GM21786 (cell line): ENCODE results near the gene MRGPRX3.
"Not testable (repeated sequence)": the region's sequence is repeated elsewhere in the genome, so short reads cannot be mapped to it uniquely, and the experiment has no call there.

Source experiments
- ATAC-seq: cut with Tn5 transposase; IDR thresholded peaks from one replicate; pipeline ENCODE4 v1.9.1; 2021; ENCODE audit not compliant: unreplicated experiment

Gene MRGPRX3

DNA sequence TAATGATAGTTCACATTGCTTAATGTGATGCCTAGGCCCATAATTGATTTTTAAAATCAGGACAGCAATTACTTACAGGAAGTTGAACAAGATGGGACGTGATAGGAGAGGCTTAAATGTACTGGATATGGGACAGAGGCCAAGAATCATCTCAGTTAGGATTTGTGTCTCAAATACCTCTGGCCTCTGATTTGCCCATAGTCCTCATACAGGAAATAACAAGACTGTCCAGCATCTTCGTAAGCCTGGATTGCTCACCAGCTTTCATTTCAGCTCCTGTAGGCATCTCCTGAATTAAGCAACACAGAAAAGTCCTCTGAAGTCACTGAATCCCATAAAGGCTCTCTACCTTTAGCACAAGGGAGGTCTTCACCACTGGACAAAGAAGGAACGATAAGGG is at the start of gene MRGPRX3:
Gene MRGPRX3, plus strand, starts transcription at position 231 of the 400 bp plus-strand sequence. CDS start 4,632 bp downstream, outside the sequence.
- ATAC-seq: no peak

DNA sequence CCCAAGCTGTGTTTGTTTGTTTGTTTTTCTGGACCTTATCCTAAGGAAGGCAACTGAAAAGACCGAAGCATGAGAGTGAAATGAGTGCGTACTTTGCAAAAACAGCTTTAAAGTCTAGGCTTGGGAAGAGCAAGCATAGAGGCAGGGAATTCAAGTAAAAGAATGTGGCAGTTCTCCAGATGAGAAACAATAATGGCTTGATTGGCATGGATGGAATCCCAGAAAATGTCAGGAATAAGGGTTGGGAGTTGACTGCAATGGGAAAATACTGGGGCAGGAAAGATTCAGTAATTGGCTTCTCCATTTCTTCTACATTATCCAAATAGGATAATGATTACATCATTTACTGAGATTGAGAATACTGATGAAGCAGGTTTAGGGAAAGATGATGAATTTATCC is 44.0 kb upstream of the MRGPRX3 start:
- no peak for ATAC-seq

DNA sequence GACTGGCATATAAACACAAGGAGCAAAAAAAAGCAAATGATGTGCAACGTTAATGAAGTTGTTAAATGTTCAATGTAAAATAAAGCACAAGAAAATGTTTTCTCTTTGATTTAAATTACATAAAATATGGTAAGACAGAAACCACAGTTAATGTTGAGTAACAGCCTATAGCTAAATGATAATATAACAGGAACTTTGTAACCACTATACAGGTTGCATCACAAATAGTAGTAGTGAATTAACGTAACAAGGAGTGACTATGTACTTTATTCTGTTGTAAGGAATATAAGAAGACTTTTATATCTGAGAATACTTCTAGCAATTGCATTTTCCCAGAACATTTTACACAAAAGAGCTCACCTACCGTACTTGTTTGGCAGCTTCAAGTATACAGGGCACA is 43.4 kb upstream of the MRGPRX3 start:
- ATAC-seq: no peak

DNA sequence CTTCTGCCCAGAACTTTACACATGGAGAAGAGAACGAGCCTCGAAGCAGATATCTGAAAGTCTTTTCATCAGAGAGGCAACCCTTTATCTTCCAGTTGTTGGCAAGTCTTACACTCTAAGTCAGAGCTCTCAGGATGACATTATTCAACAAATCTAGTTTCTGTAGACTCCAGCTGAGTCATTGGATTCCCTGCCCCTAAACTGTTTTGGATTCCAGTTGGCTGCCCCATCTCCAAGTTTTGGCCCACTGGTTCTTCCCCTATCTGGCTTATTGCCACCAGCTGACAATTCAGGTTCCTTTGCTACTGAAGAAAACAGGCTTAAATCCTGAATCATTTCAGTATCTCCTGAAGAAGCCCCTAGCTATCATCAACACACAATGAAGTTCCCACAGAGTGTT is 40.6 kb upstream of the MRGPRX3 start:
- ATAC-seq: no peak

DNA sequence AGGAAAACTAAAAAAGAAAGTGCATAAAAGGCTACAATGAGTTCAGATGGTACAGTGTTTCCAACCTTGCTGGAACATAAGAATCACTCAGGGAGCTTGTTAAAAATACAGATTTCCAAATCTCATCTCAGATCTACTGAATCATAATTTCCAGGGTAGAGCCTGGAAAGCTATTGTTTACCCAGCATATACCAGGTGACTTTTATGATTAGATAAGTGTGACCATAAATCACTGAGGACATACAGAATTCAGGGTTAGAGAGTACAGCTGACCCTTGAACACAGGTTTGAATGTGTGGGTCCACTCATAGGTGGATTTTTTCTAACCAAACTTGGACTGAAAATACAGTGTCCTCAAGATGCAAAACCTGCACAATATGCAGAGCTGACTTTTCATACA is 38.4 kb upstream of the MRGPRX3 start:
- ATAC-seq: no peak

DNA sequence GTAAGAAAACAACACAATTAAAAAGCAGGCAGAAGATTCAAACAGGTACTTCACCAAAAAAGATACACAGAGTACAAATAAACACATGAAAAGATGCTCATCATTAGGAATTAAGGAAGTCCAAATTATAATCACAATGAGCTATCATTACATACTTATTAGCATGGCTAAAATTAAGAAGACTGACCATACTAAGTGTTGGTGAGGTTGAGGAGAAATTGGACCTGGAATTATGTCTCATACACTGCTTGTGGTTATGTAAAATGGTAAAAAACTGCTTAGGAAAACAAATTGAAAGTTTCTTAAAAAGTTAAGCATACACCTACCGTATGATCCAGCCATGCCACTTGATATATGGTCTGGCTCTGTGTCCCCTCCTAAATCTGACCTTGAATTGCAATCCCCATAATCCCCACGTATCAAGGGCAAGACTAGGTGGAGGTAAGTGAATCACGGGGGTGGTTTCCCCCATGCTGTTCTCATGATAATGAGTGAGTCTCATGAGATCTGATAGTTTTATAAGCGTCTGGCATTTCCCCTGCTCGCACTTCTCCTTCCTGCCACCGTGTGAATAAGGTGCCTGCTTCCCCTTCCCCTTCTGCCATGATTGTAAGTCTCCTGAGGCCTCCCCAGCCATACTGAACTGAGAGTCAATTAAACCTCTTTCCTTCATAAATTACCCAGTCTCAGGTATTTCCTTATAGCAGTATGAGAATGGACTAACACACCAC is 31.3 kb upstream of the MRGPRX3 start:
- no peak for ATAC-seq

DNA sequence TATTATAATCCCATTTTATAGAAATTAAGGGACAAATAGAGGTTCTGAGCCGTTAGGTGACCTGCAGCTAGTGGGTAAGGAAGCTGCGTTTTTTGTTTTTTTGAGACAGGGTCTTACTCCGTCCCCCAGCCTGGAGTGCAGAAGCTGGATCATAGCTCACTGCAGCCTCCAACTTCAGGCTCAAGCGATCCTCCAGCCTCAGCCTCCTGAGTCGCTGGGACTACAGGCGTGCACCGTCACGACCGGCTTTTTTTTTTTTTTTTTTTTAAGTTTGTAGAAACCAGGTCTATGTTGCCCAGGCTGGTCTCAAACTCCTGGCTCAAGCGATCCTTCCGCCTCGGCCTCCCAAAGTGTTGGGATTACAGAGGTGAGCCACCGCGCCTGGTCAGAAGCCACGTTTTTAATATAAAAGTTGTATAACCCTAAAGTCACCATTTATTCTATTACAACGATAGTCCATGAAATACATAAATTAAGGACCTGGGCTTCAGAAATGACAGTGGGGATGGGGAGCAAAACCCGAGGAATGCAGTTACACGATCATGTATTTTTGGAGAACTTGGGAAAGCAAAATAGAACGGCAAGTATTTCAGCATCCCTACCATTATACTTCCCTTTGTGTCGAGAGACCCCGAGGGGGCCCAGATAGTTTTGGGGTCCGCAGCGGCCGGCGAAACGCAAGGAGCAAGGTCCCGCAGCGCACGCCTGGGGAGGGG is 27.1 kb upstream of the MRGPRX3 start:
- no peak for ATAC-seq

DNA sequence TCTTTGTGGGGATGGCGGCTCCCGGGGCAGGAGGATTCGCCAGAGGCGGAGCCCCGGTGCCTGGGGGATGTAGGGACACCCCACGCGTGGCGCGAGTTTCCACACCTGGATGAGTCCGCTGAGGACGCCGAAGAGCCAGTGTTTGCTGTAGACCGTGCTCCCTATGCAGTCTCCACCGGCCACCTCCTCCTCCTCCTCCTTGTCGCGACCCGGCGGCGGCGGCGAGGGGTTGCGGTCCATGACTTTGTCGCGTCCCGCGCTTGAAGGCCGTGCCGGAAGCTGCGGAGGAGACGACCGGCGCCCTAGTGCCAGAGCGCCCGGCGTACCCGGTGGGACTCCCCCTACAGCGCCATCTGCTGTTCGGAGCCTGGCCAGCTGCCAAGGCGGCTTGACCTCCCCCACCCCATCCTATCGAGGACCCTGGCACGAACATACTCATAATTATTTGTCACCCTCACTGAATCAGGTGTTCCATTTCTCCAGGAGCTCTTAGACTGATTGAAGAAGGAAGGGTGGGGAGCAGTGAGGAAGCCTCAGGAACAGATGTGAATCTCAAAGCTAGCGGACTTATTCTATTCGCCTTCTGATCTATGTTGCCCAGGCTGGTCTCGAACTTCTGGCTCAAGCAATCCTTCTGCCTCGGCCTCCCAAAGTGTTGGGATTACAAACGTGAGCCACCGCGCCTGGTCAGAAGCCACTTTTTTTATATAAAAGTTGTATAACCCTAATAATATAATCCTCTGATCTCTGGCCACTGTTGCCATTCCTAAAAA is 26.4 kb upstream of the MRGPRX3 start, which contains the start of gene SAAL1:
Gene SAAL1, minus strand, starts transcription at position 281 of the 773 bp plus-strand sequence. Its CDS starts 41 bp downstream, at position 240.
- ATAC-seq: peak; percentile 97

DNA sequence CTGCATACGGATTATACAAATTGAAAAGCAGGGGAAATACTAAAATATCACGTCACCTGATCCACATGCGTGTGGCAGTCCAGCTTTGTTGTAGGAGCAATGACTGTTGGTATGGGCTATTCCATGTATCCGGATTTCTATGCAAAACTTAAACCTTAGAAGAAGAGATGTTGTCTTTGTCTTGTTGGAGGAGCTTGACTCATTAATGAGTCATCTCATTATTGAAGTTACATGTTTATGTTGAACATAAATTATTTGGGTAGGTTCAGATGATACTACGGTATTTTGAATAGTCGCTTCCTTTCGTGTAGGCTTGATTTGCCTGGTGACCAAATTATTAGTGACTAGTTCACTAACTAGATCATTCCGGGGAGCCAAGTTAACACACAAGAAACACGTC is 25.7 kb upstream of the MRGPRX3 start:
- no peak for ATAC-seq

DNA sequence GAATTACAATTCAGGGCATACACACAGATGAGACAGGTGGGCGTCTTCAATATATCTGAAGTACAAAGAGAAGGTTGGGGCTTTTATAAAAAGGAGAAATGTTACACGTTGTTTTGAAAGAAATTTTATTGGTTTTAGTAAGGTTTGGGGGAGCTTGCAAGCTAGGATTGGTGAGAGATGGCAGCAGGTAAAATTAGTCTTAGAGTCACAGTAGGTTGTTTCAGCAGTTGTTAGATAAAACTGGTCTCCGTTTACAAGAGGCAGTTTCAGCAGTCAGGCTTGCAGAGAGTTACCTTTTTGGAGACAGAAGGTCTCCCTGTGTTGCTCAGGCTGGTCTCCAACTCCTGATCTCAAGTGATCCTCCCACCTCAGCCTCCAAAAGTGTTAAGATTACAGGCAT is 24.1 kb upstream of the MRGPRX3 start:
- ATAC-seq: no peak

DNA sequence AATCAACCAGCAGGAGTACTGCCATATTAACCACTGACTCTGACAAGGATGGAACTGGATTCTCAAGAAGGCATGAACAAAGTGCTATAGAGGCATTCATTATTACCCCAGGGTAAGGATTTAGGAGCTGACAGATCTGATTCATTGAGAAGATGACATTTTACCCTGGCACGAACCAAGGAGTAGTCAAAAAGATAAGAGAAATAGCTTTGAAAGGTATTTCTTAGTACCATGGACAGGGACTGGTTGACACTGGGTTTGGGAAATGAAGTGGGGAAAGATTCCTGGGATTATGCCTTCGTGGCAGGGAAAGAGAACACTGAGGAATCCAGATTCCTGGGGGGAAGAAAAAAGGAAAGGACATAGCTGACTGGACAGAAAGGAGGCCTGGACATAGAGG is 21.4 kb upstream of the MRGPRX3 start:
- no peak for ATAC-seq

DNA sequence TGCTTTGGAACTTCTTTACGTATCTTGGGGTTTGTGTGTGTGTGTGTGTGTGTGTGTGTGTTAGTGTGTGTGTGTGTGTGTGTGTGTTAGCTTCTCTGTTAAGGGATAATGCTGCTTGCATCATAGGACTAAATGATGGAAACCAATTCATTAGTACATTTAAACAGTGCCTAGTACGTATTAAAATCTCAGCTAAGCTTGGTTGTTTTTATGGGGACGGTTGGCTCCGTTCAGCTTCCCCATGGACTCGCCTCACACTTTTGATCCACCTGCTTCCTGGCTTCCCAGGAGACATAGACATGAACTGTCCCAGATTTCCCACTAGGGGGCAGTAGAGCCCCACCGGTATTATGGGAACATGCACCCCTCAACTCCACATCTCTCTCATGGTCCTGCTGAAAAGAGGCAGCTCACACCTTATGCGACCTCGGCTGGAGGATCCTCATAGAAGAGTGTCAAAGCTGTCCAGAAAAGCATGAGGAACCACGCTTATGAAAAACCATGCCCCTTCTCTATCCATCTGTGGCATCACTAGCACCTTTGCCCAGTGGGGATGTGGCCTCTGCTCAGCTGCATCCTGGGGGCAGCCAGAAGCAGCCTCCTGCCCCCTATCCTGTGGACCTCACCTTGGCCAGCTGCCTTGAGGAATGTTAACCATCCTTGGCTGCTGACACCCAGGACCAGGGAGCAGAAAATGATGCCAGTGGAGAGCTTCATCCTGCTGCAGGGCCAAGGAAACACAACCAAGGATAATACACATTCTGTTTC is 16.8 kb upstream of the MRGPRX3 start:
- peak; percentile 79 for ATAC-seq

DNA sequence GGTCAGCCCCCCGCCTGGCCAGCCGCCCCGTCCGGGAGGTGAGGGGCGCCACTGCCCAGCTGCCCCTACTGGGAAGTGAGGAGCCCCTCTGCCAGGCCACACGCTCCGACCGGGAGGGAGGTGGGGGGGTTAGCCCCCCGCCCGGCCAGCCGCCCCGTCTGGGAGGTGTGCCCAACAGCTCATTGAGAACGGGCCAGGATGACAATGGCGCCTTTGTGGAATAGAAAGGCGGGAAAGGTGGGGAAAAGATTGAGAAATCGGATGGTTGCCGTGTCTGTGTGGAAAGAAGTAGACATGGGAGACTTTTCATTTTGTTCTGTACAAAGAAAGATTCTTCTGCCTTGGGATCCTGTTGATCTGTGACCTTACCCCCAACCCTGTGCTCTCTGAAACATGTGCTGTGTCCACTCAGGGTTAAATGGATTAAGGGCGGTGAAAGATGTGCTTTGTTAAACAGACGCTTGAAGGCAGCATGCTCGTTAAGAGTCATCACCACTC is 11.0 kb upstream of the MRGPRX3 start:
- not testable (repeated sequence) for ATAC-seq

DNA sequence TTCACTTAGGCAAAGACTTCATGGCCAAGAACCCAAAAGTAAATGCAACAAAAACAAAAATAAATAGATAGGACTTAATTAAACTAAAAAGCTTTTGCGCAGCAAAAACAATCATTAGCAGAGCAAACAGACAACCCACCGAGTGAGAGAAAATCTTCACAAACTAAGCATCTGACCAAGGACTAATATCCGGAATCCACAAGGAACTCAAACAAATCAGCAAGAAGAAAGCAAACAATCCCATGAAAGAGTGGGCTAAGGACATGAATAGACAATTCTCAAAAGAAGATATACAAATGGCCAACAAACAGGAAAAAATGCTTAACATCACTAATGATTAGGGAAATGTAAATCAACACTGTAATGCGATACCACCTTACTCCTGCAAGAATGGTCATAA is 1.3 kb upstream of the MRGPRX3 start:
- not testable (repeated sequence) for ATAC-seq

DNA sequence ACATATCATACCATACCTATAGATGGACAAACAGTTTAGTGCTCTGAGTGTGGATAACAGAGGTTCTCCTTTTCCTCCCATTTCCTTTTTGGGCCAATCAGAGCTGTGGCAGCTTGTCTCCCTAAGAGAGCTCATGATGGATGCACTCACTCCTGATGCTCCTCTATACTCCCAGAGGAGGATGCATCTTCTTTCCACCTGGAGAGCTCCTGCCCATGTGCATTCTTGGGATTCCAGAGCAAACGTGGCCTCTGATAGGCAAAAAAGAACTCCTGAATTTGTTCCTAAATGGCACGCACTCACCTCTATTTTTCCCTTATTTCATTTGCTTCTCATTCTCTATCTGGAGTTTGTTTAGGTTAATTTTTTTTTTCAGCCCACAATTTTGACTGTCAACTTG is 2.9 kb downstream of the MRGPRX3 start:
- no peak for ATAC-seq

DNA sequence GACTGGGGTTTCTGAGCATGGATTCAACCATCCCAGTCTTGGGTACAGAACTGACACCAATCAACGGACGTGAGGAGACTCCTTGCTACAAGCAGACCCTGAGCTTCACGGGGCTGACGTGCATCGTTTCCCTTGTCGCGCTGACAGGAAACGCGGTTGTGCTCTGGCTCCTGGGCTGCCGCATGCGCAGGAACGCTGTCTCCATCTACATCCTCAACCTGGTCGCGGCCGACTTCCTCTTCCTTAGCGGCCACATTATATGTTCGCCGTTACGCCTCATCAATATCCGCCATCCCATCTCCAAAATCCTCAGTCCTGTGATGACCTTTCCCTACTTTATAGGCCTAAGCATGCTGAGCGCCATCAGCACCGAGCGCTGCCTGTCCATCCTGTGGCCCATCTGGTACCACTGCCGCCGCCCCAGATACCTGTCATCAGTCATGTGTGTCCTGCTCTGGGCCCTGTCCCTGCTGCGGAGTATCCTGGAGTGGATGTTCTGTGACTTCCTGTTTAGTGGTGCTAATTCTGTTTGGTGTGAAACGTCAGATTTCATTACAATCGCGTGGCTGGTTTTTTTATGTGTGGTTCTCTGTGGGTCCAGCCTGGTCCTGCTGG is 4.9 kb downstream of the MRGPRX3 start:
- ATAC-seq: no peak

DNA sequence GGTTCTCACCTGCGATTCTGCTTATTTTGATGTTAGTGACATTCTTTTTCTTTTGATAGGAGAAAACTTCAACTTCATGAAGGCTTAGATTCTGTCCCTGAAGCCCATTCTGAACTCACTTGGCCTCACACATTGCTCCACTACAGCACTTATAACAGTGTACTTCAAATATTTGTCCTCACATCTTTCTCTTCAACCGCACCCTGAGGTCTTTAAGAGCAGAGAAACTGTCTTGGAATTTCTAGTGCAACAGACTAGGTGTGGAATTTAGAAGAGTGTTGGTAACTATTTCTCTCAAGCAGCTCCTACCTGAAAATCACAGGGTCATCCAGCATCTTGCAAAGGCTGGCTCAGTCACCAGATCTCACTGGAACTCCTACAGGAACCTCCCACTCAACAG is 7.8 kb downstream of the MRGPRX3 start:
- no peak for ATAC-seq

DNA sequence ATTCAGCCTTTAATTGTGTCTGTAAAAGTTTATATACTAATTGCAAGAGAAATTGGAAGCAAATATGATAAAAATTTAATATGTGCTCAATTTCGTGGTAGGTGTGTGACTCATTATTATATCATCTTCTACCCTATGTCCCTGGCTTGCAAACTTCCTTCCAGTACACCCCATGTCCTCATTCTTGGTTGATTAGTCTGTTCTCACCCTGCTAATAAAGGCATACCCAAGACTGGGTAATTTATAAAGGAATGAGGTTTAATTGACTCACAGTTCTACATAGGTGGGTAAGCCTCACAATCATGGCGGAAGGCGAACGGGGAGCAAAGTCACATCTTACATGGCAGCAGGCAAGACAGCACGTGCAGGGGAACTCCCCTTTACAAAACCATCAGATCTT is 11.9 kb downstream of the MRGPRX3 start:
- ATAC-seq: no peak

DNA sequence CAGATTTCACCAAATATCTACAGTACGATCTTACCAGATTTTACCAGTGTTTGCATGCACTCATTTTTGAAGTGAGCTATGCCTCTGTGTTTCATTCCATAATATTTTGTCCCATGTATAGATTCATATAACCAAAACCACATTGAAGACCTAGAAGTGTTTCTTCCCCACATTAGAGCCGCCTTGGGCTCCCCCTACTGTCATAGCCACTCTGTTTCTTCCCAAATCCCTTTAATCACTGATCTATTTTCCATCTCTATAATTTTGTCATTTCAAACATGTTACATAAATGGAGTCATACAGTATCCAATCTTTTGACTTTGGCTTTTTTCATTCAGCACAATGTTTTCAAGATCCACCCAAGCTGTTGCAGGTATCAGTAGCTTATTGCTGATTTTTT is 12.7 kb downstream of the MRGPRX3 start:
- ATAC-seq: no peak

DNA sequence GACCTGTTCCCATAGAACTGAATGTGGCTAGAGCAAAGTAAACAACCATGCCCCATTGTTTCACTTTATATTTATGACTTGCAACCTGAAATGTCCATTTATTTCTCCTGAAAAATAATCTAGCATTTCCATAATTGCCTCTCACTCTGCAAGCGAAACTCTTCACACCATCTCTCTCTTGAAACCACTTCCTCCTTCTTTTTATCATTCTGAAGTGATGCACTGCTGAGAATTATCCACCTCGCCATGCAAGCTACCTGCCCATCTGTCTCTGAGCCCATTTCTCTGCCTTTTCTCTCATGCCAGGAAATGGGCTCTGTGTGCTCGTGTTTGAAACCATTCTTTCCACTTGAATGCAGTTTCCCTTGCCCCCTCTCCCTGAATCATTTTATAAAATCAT is 13.5 kb downstream of the MRGPRX3 start:
- no peak for ATAC-seq
